GM11168 (cell line): ENCODE data around the gene TBL1X.
"Not testable (repeated sequence)": the region's sequence is repeated elsewhere in the genome, so short reads cannot be mapped to it uniquely, and the experiment has no call there.

ENCODE experiments used
- in situ Hi-C: fragments of 300-500 bp; cut with MboI; formaldehyde crosslinking; loops from one replicate; pipeline ENCODE4 v1.12.0; 2022; ENCODE audit warnings: low sequenced_read_pairs; ENCODE audit not compliant: unreplicated experiment

Gene TBL1X

GRCh38 chrX:9458516-9459078 lies 6.3 kb upstream of the TBL1X start:
- in situ Hi-C loops = loop anchor here (25.0 kb wide), 1 partner anchor 229 kb away; no protein-coding TSS in a partner anchor

GRCh38 chrX:9459186-9459748 lies 5.6 kb upstream of the TBL1X start:
- in situ Hi-C loops = loop anchor here (25.0 kb wide), 1 partner anchor 228 kb away; no protein-coding TSS in a partner anchor

GRCh38 chrX:9461087-9461486 lies 3.8 kb upstream of the TBL1X start:
- in situ Hi-C loops = loop anchor here (25.0 kb wide), 1 partner anchor 226 kb away; no protein-coding TSS in a partner anchor

- in situ Hi-C loops = loop anchor here (25.0 kb wide), 1 partner anchor 225 kb away; no protein-coding TSS in a partner anchor
Measured at GRCh38 chrX:9462456-9462855, 2.4 kb upstream of the TBL1X start.

GRCh38 chrX:9465380-9466123 lies 694 bp downstream of the TBL1X start:
- in situ Hi-C loops = loop anchor here (25.0 kb wide), 1 partner anchor 222 kb away; no protein-coding TSS in a partner anchor

- in situ Hi-C loops = loop anchor here (25.0 kb wide), 1 partner anchor 221 kb away; no protein-coding TSS in a partner anchor
Measured at GRCh38 chrX:9466124-9466495, 1.3 kb downstream of the TBL1X start.

GRCh38 chrX:9466736-9467135 lies 1.9 kb downstream of the TBL1X start:
- in situ Hi-C loops = loop anchor here (25.0 kb wide), 1 partner anchor 221 kb away; no protein-coding TSS in a partner anchor

- in situ Hi-C loops = loop anchor here (25.0 kb wide), 1 partner anchor 220 kb away; no protein-coding TSS in a partner anchor
Measured at GRCh38 chrX:9467146-9467545, 2.3 kb downstream of the TBL1X start.

GRCh38 chrX:9467751-9468150 lies 2.9 kb downstream of the TBL1X start:
- in situ Hi-C loops = loop anchor here (25.0 kb wide), 1 partner anchor 220 kb away; no protein-coding TSS in a partner anchor

- in situ Hi-C loops = loop anchor here (25.0 kb wide), 1 partner anchor 216 kb away; no protein-coding TSS in a partner anchor
Measured at GRCh38 chrX:9471571-9471985, 6.7 kb downstream of the TBL1X start.

GRCh38 chrX:9473708-9474107 lies 8.8 kb downstream of the TBL1X start:
- in situ Hi-C loops = loop anchor here (25.0 kb wide), 1 partner anchor 214 kb away; no protein-coding TSS in a partner anchor

GRCh38 chrX:9475417-9475816 lies 10.6 kb downstream of the TBL1X start:
- in situ Hi-C loops = not testable (repeated sequence)

- in situ Hi-C loops = no loop called here
Measured at GRCh38 chrX:9475984-9476383, 11.1 kb downstream of the TBL1X start.

- in situ Hi-C loops = no loop called here
Measured at GRCh38 chrX:9476810-9477575, 12.1 kb downstream of the TBL1X start.

GRCh38 chrX:9482408-9482807 lies 17.6 kb downstream of the TBL1X start:
- in situ Hi-C loops = no loop called here

GRCh38 chrX:9482837-9483236 lies 18.0 kb downstream of the TBL1X start:
- in situ Hi-C loops = no loop called here

- in situ Hi-C loops = no loop called here
Measured at GRCh38 chrX:9483376-9483775, 18.5 kb downstream of the TBL1X start.

GRCh38 chrX:9486786-9487387 lies 22.0 kb downstream of the TBL1X start:
- in situ Hi-C loops = no loop called here

GRCh38 chrX:9488586-9488985 lies 23.7 kb downstream of the TBL1X start:
- in situ Hi-C loops = no loop called here

GRCh38 chrX:9489234-9489633 lies 24.4 kb downstream of the TBL1X start:
- in situ Hi-C loops = no loop called here
